Measurements from ENCODE around the gene CORO7.
"Not testable (repeated sequence)": the region's sequence is repeated elsewhere in the genome, so short reads cannot be mapped to it uniquely, and the experiment has no call there.

The CORO7 gene

DNA sequence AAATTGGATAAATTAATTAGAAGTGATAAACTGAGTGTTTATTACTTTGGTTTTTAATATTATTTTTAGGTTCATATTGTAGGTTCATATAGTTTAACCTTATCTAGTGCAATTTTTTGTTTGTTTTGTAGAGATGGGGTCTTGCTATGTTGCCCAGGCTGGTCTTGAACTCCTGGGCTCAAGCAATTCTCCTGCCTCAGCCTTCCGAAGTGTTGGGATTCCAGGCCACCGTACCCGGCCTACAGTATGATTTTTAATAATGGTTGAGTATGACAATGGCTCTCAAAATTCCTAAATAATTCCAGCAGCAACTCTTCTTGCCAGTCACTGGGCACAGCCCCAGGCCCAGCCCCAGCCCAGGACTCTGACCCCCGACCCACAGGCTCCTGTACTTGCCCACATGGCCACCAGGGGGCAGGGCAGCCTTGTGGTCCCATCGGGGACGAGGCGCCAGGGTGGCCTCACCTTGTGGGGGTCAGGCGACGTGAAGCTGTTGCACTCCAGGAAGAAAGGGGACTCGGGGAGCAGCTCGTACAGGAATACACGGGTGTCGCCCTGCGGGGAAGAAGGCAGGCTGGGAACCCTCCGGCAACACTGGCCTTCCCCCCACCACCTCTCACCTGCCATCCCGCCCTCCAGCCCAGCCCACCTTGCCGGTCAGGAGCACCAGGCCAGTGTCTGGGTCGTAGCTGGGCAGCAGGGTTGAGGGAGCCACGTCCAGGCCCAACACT is 57.4 kb downstream of the CORO7 start:
- DNase-seq (ENCODE audit: extremely low read depth in 1 of 2, low read depth in 1 of 2): peak; percentile 21 to 62

DNA sequence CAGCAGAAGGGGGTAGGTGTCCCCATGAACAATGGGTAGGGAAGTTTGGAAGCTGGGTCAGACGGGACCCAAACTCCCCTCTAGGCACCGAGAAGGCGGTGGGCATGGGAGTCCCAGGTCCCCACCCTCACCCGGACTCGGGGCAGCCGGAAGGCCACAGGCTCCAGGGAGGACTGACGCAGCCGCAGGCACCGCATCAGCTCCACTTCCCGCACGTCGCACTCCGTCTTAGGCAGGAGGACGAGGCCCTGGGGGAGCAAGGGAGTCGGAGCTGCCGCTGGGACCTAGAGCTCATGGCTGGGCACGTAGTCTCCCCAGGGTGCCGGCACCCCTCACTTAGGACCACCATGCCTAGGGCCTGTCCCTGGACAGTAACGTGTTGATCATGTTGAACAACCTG is 58.2 kb downstream of the CORO7 start:
- no peak for DNase-seq (ENCODE audit: extremely low read depth in 1 of 2, low read depth in 1 of 2)

DNA sequence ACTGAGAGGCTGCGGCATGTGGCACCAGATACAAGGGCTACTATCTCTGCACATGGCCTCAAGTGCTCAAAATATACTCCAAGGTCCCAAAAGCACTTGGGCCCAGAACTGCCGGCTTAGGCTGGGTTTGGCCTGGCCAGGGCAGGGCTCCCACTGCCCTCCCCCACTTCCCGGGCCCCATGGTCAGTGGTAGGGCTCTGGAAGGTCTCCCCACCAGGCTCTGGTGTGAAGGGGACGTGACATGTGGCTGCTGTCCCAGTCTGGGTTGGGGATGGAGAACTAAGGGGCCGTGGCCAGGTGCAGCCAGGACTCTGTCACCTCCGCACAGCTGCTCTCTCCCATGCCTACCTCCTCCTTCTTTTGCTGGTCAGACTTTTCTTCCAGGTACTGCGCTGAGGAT is 59.6 kb downstream of the CORO7 start:
- no peak for DNase-seq (ENCODE audit: extremely low read depth in 1 of 2, low read depth in 1 of 2)

DNA sequence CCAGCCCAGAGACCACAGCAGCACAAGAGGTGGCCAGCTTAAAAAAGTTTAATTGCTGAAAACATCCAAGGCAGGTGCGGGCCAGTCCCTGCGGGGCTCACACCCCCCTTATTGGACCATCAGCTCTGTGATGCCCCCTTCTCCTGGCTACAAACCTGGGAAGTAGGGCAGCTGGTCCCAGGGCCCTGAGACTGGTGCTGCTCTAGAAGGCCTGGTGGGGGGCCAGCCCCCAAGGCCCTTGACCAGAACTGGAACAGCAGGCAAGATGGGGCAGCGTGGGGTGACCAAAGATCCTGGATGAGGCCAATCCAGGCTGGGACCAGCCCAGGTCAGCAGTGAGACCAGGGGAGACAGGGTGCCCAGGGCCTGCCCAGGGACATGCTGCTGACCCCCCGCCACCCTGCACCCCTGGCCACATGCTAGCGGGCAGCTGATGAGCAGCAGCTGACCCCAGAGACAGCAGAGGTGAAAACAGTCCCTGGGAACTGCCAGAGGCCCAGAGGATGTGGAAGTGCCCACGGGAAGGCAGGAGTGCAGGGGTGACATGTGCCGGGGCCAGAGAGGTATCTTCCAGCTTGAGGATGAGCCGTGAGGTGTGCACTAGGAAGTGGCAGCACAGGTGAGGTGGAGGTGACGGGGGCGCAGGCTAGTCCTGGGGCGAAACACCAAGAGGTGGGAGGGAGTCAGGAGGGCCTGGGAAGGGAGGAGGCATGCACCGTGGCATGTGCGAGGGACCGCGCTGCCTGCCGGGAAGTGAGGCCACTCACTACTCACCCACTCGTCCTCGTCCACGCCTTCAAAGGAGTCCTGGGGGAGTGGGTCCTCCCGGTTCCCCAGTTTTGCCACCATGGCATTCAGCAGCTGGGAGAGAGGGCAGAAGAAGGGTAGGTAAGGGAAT is 61.6 kb downstream of the CORO7 start:
- DNase-seq (ENCODE audit: extremely low read depth in 1 of 2, low read depth in 1 of 2): no peak

DNA sequence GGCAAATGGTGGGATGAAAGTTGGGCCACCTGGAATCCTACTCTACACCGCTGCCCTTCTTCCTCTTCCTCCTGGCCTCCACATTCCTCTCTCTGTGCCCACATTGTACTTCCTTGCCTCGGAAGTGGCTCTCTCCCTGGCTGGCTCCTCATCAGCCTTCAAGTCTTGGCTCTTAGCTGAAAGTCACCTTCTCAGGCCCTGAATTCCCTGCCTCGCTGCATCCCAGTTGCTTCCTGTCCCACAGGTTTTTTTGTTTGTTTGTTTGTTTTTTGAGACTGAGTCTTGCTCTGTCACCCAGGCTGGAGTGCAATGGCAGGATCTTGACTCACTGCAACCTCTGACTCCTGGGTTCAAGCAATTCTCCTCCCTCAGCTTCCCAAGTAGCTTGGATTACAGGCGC is 62.7 kb downstream of the CORO7 start:
- no peak for DNase-seq (ENCODE audit: extremely low read depth in 1 of 2, low read depth in 1 of 2)

DNA sequence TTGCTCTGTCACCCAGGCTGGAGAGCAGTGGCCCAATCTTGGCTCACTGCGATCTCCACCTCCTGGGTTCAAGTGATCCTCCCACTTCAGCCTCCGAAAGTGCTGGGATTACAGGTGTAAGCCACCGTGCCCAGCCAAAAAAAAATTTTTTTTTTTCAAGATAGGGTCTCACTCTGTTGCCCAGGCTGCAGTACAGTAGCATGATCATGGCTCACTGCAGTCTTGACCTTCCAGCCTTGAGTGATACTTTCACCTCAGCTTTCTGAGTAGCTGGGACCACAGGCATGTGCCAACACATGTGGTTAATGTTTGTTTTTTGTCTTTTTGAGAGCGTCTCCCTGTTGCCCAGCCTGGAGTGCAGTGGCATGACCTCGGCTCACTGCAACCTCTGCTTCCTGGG is 63.6 kb downstream of the CORO7 start:
- no peak for DNase-seq (ENCODE audit: extremely low read depth in 1 of 2, low read depth in 1 of 2)

DNA sequence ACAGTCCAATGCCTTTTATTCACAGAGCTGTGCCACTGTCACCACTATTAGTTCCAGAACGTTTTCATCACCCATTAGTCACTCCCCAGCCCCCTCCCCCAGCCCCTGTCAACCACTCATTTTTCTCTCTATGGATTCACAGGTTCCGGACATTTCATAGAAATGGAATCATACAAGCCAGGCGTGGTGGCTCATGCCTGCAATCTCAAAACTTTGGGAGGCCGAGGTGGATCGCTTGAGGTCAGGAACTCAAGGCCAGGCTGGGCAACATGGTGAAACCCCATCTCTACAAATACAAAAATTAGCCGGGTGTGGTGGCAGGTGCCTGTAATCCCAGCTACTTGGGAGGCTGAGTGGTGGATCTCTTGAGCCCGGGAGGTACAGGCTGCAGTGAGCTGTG is 64.5 kb downstream of the CORO7 start:
- DNase-seq (ENCODE audit: extremely low read depth in 1 of 2, low read depth in 1 of 2): no peak

DNA sequence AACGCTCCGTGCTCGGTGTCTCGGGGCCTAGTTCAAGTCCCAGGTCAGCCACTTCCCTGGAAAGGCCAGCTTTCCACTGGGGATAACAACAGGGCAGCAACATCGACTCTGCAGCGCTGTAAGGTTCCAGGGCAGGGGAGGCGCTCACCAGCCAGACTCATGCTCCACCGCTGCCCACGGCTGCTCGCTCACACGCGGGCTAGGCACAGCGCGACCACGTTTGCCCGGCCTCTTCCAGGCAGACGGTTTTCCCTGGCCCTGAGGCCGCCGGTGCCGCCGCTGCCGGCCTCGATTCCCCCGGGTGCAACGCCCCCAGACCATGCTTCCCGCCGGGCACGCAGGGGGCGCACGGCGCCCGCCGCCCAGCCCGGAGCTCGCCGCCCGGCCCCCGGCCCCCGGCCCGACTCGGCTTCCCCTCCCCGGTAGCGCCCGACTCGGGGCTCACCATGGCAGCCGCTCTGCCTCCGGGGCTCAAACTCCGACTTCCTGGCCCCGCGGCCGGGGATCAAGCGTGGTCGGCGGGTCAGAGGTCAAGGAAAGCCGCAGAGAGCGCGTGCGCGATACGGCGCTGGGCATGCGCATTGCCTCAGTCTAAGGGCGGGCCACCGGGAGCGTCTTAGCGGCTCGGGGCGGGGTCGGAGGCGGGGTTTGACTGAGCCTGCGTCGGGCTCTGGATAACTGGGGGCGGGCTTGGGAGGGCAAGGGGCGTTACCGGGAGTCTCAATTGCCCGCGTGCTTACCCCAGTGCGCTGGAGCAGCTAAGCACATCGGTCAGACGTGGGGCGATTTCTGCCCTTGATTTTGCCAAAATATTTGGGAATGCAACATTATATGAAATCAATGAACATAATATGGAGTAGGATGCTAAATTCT is 65.4 kb downstream of the CORO7 start, which contains the start of gene PAM16:
PAM16 (minus strand) TSS at position 535 of the 873 bp plus-strand sequence; CDS start at position 448, 87 bp downstream.
- DNase-seq (ENCODE audit: extremely low read depth in 1 of 2, low read depth in 1 of 2): peak; percentile 91 to 97

DNA sequence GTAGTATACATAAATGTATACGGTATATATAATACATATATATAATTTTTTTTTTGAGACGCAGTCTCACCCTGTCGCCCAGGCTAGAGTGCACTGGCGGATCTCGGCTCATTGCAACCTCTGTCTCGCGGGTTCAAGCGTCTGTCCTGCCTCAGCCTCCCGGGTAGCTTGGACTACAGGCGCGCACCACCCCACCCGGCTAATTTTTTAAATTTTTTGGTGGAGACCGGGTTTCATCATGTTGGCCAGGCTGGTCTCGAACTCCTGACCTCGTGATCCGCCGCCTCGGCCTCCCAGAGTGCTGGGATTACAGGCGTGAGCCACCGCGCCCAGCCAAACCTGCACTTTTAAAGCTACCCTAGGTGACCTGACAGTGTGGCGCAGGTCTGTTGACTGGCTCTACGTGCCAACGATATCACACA is 66.0 kb downstream of the CORO7 start:
- DNase-seq (ENCODE audit: extremely low read depth in 1 of 2, low read depth in 1 of 2): no peak

DNA sequence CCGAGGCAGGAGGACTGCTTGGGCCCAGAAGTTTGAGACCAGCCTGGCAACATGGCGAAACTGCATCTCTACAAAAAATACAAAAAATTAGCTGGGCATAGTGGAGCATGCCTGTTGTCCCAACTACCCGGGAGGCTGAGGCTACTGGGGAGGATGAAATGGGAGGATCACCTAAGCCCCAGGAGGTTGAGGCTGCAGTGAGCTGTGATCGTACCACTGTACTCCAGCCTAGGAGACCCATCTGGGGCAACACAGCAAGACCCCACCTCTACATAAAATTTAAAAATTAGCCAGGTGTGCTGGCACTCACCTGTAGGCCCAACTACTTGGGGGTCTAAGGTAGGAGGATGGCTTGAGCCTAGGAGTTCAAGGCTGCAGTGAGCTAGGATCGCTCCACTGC is 67.1 kb downstream of the CORO7 start:
- DNase-seq (ENCODE audit: extremely low read depth in 1 of 2, low read depth in 1 of 2): no peak

DNA sequence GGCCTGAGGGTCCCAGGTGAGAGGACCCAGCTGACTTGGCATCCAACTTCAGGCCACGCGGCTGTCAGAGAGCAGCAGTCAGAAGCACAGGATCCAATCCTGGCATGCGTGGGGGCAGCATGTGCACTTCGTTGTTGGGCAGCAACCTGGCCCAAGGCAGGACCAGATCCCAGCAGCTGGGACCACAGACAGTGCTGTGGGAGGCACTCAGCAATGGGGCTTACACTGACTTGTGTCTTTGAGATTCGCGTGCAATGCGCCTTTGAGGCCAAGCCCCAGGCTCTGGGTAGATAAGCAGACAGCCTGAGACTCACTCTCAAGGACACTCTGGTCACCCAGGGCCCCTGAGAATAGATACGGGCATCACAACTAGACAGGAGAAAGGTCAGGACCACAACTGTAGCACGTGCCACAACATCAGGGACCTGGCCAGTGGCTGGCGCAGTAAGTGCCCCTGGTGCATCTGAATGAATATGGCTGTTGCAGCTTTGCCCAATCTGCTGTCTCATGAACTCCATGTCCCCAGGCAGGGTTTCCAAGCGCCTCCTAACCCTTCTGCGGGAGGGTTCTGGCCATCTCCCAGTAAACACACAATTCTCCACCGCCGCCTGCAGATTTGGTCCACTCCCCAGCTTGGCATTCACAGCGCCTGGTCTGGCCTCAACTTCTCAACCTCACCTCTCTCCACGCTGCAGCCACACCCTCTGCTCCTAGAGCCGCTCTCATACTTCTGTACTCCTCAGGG is 68.5 kb downstream of the CORO7 start:
- DNase-seq (ENCODE audit: extremely low read depth in 1 of 2, low read depth in 1 of 2): no peak

DNA sequence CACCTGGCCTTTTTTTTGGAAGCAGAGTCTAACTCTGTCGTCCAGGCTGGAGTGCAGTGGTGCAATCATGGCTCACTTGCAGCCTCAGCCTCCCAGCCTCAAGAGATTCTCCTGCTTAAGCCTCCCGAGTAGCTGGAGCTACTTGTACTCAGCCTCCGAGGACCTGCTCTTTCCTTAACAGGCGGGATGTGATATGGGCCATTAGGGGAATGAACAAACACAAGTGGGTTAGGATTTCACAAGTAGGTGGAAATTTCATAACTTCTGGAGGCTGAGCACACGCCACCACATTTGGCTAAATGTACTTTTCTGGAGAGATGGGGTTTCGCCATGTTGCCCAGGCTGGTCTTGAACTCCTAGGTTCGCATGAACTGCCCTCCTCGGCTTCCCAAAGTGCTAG is 69.4 kb downstream of the CORO7 start:
- DNase-seq (ENCODE audit: extremely low read depth in 1 of 2, low read depth in 1 of 2): no peak

DNA sequence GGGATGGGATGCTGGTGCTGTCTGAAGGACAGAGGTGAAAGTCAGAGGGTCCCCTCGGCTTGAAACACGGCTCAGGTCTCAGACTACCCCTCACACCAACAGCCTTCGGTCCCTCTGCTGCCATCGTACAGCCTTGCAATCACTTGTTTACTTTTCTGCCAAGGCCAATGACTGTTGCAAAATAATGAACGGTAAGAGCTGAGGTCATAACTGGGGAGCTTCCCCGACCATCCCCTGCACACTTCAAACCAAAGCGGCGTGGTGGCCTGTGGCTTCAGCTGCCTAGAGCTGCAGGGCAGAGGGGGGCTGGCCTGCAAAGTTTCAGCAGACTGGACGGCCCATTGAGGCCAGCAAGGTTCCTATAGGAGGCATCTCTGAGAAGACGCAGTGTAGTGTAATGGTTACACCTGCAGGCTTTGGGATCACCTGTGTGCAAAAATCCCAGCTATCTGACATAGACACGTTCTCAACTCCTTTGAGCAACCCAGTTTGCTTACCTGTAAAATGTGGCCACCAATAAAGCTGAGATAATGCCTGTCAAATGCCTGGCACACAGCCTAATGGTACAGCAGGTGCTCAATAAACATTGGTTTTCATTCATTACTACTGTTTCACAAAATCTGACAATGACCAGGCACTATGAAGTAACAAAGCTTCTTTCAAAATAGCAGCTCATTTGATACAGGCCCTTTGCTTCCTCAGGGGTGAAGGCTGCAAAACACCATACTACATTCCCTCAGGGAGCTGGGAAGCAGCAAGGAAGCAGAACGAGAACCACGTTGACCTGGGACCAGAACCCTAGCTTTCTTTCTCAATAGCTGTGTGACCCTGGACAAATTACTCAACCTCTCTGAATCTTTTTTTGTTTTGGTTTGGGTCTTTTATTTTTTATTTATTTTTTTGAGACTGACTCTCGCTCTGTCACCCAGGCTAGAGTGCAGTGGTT is 70.3 kb downstream of the CORO7 start:
- DNase-seq (ENCODE audit: extremely low read depth in 1 of 2, low read depth in 1 of 2): no peak

DNA sequence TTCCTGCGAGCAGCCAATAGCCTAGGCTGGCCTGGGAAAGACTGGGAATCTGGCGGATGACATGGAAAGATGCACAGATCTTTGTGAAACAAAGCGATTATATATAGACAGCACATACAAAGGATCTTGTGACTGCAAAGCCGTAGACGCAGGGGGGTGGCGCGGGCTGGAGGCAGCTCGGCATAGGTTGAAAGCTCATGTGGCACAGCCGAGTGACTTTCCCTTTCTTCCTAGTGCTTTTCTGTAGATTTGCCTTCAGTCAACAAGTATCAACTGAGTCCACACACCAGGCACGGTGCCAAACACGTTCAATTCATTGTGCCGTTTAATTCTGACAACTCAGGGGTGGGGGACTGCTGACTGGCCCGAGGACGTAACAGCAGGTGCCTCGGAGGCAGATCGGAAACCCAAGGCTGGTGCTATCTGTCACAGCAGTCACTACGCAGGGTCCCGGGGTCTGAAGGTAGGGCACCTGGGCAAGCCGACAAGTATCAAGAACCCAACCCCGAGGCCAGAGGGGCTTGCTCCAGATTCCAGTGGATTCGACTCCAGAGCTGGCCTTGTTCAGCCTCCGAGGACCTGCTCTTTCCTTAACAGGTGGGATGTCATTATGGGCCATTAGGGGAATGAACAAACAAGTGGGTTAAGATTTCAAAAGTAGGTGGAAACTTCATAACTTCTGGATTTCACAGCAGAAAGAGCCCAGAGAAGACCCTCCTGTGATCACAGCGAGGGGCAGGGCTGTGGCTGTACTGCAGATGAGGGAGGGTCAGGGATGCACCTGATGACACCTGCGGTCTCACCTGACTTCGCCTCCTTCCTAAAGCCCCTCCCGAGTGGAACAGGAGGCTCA is 71.2 kb downstream of the CORO7 start:
- no peak for DNase-seq (ENCODE audit: extremely low read depth in 1 of 2, low read depth in 1 of 2)

DNA sequence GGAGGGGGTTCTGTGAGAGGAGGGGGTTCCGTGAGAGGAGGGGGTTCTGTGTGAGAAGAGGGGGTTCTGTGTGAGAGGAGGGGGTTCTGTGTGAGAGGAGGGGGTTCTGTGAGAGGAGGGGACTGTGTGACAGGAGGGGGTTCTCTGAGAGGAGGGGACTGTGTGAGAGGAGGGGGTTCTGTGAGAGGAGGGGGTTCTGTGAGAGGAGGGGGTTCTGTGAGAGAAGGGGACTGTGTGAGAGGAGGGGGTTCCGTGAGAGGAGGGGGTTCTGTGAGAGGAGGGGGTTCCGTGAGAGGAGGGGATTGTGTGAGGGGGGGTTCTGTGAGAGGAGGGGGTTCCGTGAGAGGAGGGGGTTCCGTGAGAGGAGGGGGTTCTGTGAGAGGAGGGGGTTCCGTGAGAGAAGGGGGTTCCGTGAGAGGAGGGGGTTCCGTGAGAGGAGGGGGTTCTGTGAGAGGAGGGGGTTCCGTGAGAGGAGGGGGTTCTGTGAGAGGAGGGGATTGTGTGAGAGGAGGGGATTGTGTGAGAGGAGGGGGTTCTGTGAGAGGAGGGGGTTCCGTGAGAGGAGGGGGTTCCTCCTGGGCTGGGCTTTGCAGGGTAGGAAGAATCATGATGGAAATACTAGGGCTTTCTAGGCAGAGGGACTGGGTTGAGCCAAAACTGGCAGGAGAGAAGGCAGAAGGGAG is 72.0 kb downstream of the CORO7 start:
- not testable (repeated sequence) for DNase-seq (ENCODE audit: extremely low read depth in 1 of 2, low read depth in 1 of 2)

DNA sequence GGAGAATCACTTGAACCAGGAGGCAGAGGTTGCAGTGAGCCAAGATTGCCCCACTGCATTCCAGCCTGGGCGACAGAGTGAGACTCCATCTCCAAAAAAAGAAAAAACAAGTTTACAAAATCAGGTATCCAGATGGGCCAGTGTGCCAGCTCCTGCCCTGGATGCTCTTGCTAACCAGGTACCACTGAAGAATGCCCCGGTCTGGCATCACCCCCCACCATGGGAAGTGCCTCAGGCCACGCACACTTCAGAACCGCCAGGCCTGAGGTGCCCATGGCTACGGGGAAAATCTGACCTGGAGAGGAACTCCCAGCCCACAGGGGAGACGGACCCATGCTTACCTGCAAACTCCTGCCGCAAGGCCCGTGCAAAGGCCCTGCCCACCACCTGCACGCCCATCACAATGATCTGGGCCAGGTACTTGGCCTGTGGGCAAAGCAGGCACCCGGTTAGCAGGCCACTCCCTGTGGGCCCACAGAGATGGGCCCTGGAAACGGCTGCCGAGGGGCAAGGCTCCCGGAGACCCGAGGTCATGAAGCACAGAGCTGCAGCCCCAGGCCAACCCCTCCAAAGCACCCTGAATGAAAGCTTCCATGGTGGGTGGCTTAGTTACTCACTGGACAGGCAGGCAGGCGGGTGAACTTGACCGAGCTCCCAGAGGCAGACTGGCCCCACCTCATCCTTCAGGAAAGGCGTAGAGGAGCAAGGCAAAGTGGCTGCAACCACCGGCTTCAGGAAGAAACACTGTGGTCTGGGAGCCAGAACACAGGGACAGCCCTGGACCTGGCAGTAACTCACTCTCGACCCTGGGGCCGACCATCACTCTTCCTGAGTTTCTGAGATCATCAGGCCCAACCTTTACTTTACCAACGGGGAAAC is 73.3 kb downstream of the CORO7 start:
- no peak for DNase-seq (ENCODE audit: extremely low read depth in 1 of 2, low read depth in 1 of 2)

DNA sequence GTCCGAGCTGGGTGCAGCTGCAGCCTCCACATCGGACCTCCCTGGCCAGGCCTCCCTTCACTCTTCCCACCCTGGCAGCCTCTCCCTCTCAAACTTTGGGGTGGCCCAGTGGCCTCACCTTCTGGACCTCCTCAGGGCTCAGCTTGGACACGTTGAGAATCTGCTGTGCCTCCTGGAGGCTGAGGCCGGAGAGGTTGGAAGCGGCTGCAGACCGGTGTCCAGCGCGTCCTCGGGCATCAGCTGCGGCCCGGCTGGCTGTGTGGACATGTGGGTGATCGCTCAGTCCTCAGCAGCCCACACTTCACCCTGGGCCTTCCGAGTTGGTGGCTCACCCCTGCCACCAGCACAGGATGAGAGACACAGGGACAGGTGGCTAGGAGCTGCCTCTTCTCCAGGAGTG is 75.1 kb downstream of the CORO7 start:
- no peak for DNase-seq (ENCODE audit: extremely low read depth in 1 of 2, low read depth in 1 of 2)
